Right lobe of liver (tissue), 6 donors: Measurements from ENCODE around the gene ACIN1. TPM values are rescaled to one million over a fixed set of nuclear protein-coding genes. Genes with fewer than 3 reads are reported as not detected.

ENCODE experiments used
- ATAC-seq, 4 donors: fragments of 200-7000 bp; cut with Tn5 transposase; one replicate each; pipeline ENCODE4 v1.9.1; 2020; ENCODE audit warnings: mild to moderate bottlenecking in 4 of 4, moderate library complexity in 4 of 4
- DNase-seq, 3 donors: peaks; one replicate each; pipeline ENCODE4 v3.0.0-alpha.2; 2020
- H3K27ac ChIP-seq, 3 donors: fragments of 200-600 bp; one replicate each; pipeline ENCODE4 v1.8.0; 2022
- H3K27me3 ChIP-seq, 2 donors: fragments of 200-600 bp; one replicate each; pipeline ENCODE4 v1.8.0; 2022
- H3K36me3 ChIP-seq, 4 donors: fragments of 200-600 bp; sonication (generic) in 1 of 4; one replicate each; pipeline versions ENCODE4 v1.5.1 to v1.8.0; 2017 to 2022; ENCODE audit warnings: control low read depth in 1 of 4
- H3K4me1 ChIP-seq, 4 donors: fragments of 200-600 bp; sonication (generic) in 1 of 4; one replicate each; pipeline versions ENCODE4 v1.5.1 to v1.8.0; 2017 to 2022; ENCODE audit warnings: control low read depth in 1 of 4
- H3K4me3 ChIP-seq, 3 donors: fragments of 200-600 bp; one replicate each; pipeline ENCODE4 v1.8.0; 2022
- H3K9me3 ChIP-seq, 4 donors: fragments of 200-600 bp; sonication (generic) in 1 of 4; one replicate each; pipeline versions ENCODE4 v1.5.1 to v1.8.0; 2017 to 2022; ENCODE audit warnings: control low read depth in 1 of 4
- POLR2A ChIP-seq: fragments of 450-650 bp; IDR thresholded peaks from one replicate; pipeline ENCODE4 v1.6.1; 2017; ENCODE audit warnings: antibody characterized with exemption, mild to moderate bottlenecking
- WGBS: methylation state at CpG from one replicate; pipeline ENCODE4 v1.1.6; 2018; ENCODE audit warnings: low coverage, low lambda C conversion rate; ENCODE audit not compliant: insufficient coverage; ENCODE audit errors: missing lambda C conversion rate; 5-methylcytosine and 5-hydroxymethylcytosine counted together
- intact Hi-C, 2 donors: fragments of 100-400 bp; cut with DNase I; formaldehyde crosslinking; loops; one replicate each; pipeline versions ENCODE4 v1.11.2 to v1.14.1; 2022
- total RNA-seq, 6 experiments: library from RNA; depleted of rRNA in 2 of 6; stranded (reverse); fragments of >200 nt in 2 of 6; fragmentation: NEBNext Ultra II Directional in 3 of 6; extraction: Animal tissue kit (Norgen Biotek cat#: 25700) in 3 of 6; gene quantifications; one replicate each; pipeline versions ENCODE4 v1.1.0 to v1.2.4, GENCODE V29; 2016 to 2023
- TF ChIP-seq, protein P1 (sequence below), 4 donors: fragments of 200-600 bp in 3 of 4; fragments of 450-650 bp in 1 of 4; IDR thresholded peaks; one replicate each; pipeline versions ENCODE4 v1.5.1 to v1.8.0; 2016 to 2022; ENCODE audit warnings: antibody characterized with exemption in 4 of 4, mild to moderate bottlenecking in 2 of 4
- donor health status: DM: no; HTN: yes; CAD: no.
- donor health status: DM: no; HTN: no; CAD: no.
- donor health status: DM: no; HTN: no; CAD: no.
- donor health status: DM: no; HTN: yes; CAD: no.
- donor health status: DM: no; HTN: yes; CAD: no.

ACIN1 gene
- total RNA-seq, 6 experiments from 2014 or later: 40.5 to 66.1 (median 52.9) TPM

DNA sequence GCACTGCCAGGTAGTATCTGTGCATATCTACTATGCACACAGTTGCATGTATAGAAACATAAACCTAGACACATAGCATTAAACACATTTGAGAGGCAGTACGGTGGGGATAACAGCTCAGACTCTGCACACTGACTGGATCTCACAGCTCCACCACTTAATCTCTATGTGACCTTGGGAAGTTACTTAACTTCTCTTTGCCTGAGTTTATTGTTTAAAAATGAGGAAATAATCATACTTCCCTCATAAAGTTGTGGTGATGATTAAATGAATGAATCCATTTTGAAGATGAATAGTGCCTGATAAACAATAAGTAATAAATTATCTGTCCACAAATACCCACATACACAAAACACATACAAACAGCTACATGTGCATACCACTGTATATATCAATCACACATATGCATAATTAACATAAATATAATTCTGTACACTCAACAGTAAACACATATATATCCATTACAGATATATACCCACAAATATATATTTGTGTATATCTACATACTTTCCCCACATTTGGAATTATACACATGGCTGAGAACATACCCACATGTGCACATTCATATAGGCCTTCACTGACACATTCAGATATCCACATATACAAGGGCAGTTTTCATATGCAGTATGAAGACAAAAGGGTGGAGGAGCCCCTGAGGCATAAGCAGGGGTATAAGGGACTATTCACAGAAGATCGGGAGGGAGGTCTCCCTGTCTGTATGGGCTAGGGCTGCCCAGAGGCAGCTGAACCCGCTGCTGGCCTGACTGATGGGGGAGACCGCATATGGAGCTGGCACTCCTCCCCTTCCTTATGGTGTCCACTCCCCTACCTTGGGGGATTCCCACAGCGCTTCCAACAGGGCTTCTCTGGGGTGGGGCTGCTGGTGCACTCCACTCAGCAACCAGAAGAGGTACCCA is 43.5 kb downstream of the ACIN1 start:
- intact Hi-C loops: no loop called here
- Histone ChIP-seq H3K36me3 (no peaks in the 10 kb centered on the region), H3K27me3 (no peaks in the 10 kb centered on the region), H3K27ac (no peak overlapping the region), H3K4me1 (no peaks in the 10 kb centered on the region), H3K9me3 (no peaks in the 10 kb centered on the region), H3K4me3 (no peak overlapping the region)
- 90% methylated on average over 3 of the region's 5 CpGs for WGBS
- no peak for ATAC-seq
- TF ChIP-seq POLR2A: no peak
- TF ChIP-seq, protein P1, sequence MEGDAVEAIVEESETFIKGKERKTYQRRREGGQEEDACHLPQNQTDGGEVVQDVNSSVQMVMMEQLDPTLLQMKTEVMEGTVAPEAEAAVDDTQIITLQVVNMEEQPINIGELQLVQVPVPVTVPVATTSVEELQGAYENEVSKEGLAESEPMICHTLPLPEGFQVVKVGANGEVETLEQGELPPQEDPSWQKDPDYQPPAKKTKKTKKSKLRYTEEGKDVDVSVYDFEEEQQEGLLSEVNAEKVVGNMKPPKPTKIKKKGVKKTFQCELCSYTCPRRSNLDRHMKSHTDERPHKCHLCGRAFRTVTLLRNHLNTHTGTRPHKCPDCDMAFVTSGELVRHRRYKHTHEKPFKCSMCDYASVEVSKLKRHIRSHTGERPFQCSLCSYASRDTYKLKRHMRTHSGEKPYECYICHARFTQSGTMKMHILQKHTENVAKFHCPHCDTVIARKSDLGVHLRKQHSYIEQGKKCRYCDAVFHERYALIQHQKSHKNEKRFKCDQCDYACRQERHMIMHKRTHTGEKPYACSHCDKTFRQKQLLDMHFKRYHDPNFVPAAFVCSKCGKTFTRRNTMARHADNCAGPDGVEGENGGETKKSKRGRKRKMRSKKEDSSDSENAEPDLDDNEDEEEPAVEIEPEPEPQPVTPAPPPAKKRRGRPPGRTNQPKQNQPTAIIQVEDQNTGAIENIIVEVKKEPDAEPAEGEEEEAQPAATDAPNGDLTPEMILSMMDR (IDR thresholded peaks at IDR 0.05): no peak
- DNase-seq: no peak

DNA sequence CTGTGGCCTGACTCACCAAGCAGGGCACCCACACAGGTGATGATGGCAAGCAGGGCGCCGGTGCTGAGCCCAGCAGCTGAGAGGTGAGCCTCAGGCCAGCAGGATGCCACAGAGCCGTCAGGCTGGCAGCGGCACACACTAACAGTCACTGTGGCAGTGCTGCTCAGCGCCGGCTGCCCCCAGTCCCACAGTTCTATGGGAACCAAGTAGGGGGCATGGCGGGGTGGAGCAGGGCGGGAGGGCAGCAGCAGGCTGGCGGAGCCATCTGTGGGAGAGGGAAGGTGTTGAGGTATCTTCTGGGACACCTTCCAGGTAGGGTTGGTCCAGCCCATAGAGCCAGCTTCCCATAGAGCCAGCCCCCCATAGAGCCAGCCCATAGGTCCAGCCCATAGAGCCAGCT is 45.9 kb downstream of the ACIN1 start:
- no peak for DNase-seq
- no peak for ATAC-seq
- 100% methylated on average over 1 of the region's 9 CpGs for WGBS
- Histone ChIP-seq H3K4me3 (no peak overlapping the region), H3K36me3 (no peaks in the 10 kb centered on the region), H3K4me1 (no peaks in the 10 kb centered on the region), H3K27ac (no peak overlapping the region), H3K9me3 (no peaks in the 10 kb centered on the region), H3K27me3 (no peaks in the 10 kb centered on the region)
- no peak for TF ChIP-seq POLR2A
- TF ChIP-seq, protein P1 (IDR thresholded peaks at IDR 0.05): no peak
- intact Hi-C loops: no loop called here

DNA sequence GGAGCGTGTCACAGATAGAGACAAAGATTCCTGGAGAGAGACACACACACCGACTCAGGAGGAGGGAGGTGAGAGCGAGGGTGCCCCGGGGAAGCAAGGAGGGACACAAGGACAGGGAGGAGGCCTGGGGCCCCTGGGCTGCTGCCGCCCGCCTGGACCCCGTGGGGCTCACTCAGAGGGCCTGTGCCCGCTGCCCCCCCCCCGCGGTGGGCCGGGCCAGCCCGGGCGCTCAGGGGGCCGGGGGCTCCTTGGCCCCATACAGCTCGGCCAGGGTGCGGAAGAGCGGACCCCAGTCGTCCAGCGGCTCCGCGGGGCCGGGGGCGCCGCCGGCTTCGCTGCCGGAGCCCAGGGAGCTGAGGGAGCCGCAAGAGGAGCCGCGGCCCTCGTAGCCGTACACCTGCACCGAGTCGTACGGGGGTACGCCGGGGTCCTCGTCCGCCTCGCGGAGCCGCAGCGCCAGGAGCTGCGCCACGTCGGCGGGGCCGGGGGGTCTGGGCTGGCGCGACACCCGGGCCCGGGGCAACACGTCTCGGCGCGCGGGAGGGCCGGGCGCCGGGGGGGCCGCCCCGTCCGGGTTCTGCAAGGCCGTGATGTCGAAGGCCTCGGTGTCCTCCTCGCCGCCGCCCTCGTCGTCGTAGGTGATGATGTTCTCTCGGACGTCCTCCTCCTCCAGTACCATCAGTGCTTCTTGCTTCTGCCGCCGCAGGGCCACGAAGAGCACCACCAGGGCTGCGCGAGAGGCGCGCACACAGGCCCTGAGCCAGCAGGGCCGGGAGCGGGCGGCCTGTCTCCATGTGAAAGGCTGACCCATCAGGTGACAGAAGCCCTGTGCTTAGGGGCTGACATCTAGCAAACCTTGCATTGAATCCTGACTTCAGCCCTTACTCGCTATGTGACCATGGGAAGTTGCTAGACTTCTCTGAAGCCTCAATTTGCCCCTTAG is 46.9 kb downstream of the ACIN1 start:
- no peaks in the 10 kb centered on the region for H3K36me3 ChIP-seq
- H3K4me3 ChIP-seq: no peak overlapping the region
- no peaks in the 10 kb centered on the region for H3K4me1 ChIP-seq
- DNase-seq (no peak), ATAC-seq (peak in 1 of 4 donors; percentile 7)
- H3K27me3 ChIP-seq: no peaks in the 10 kb centered on the region
- no peaks in the 10 kb centered on the region for H3K9me3 ChIP-seq
- WGBS: 77% methylated on average over 7 of the region's 85 CpGs
- intact Hi-C loops: no loop called here
- no peak overlapping the region for H3K27ac ChIP-seq
- TF ChIP-seq, protein P1 (IDR thresholded peaks at IDR 0.05): no peak
- TF ChIP-seq POLR2A: no peak

DNA sequence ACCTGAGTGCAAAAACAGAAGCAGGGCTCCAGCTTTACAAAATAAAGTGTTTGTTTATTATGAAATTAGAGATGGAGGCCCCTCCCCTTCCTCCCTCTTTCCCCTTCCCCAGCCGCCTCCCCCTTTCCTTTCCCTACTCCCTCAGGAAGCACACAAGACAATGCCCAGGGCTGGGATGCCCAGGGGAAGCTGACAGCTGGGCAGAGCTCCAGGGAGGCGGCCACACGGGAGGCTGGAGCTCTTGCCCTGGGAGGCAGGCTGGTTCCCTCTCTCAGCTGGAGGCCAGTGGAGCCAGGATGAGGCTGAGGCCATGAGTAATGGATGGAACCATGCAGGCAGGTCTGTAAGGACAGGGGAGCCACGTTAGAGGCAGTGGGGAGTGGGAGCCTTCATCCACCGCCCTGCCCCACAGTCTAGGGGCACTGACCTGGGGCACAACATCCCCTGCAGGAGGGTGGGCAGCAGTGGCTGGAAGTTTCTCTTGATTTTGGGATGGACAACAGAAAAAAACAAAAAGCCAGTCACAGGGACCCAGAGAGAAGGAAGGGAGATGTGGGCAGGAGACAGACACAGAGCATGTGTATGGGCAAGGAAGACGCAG is 47.8 kb downstream of the ACIN1 start:
- Histone ChIP-seq H3K27ac (no peak overlapping the region), H3K9me3 (no peaks in the 10 kb centered on the region), H3K4me1 (no peaks in the 10 kb centered on the region), H3K4me3 (no peak overlapping the region), H3K36me3 (no peaks in the 10 kb centered on the region), H3K27me3 (no peaks in the 10 kb centered on the region)
- ATAC-seq (peak in 2 of 4 donors; percentile 24 to 43), DNase-seq (no peak)
- TF ChIP-seq POLR2A: no peak
- TF ChIP-seq, protein P1 (IDR thresholded peaks at IDR 0.05): no peak
- intact Hi-C loops: no loop called here
- WGBS: 60% methylated on average over 5 of the region's 6 CpGs
